Keratinocyte (primary cell): Measurements from ENCODE around the gene CNIH1. TPM values are rescaled to one million over a fixed set of nuclear protein-coding genes. Genes with fewer than 3 reads are reported as not detected.
A peak's percentile ranks its signal among the peaks of the same experiment; 100 is the strongest.

ENCODE experiments used
- DNase-seq: peaks from one replicate; pipeline ENCODE4 v3.0.0-alpha.2; 2011; ENCODE audit warnings: low read depth, missing footprints, low spot score
- FAIRE-seq: peaks from 2 replicates; lab custom pipeline; 2011; peaks lifted over from hg19 to GRCh38; lab: Jason Lieb, UNC
- H2AFZ ChIP-seq: 2 replicates; pipeline ENCODE4 v1.6.0; 2012; ENCODE audit warnings: low read length, control low read depth, inconsistent platforms; ENCODE audit not compliant: control insufficient read depth
- H3K27ac ChIP-seq: 2 replicates; pipeline ENCODE4 v1.5.1; 2011; ENCODE audit warnings: low read length; ENCODE audit not compliant: control insufficient read depth, insufficient read depth
- H3K27me3 ChIP-seq: 3 replicates; pipeline ENCODE4 v1.6.0; 2011; ENCODE audit warnings: low read length; ENCODE audit not compliant: control insufficient read depth, insufficient read depth; ENCODE audit errors: extremely low read depth
- H3K36me3 ChIP-seq, 2 experiments: 2 replicates in 1 of 2; 3 replicates in 1 of 2; pipeline ENCODE4 v1.5.1; 2011; ENCODE audit warnings: low read length in 2 of 2, mild to moderate bottlenecking in 1 of 2; ENCODE audit not compliant: control insufficient read depth in 2 of 2, insufficient read depth in 2 of 2; ENCODE audit errors: extremely low read depth in 1 of 2
- H3K4me1 ChIP-seq: 3 replicates; pipeline ENCODE4 v1.5.1; 2011; ENCODE audit warnings: low read length; ENCODE audit not compliant: control insufficient read depth, insufficient read depth; ENCODE audit errors: extremely low read depth
- H3K4me2 ChIP-seq: 3 replicates; pipeline ENCODE4 v1.6.0; 2011; ENCODE audit warnings: low read depth, low read length; ENCODE audit not compliant: control insufficient read depth, insufficient read depth; ENCODE audit errors: extremely low read depth
- H3K4me3 ChIP-seq, 3 experiments: fragments of 200-600 bp in 1 of 3; sonication (generic) in 1 of 3; 2 replicates in 2 of 3; 3 replicates in 1 of 3; pipeline ENCODE4 v1.5.1; 2011 to 2016; ENCODE audit warnings: low read length in 3 of 3, mild to moderate bottlenecking in 3 of 3, control low read depth in 2 of 3, inconsistent platforms in 1 of 3, low read depth in 1 of 3, mixed read lengths in 1 of 3, mixed run types in 1 of 3, moderate library complexity in 1 of 3; ENCODE audit not compliant: control insufficient read depth in 2 of 3, insufficient read depth in 2 of 3; ENCODE audit errors: extremely low read depth in 1 of 3
- H3K79me2 ChIP-seq: 2 replicates; pipeline ENCODE4 v1.6.0; 2012; ENCODE audit warnings: low read length; ENCODE audit not compliant: control insufficient read depth, insufficient read depth
- H3K9ac ChIP-seq: 3 replicates; pipeline ENCODE4 v1.6.0; 2011; ENCODE audit warnings: low read length; ENCODE audit not compliant: control insufficient read depth, insufficient read depth; ENCODE audit errors: extremely low read depth
- H3K9me1 ChIP-seq: 3 replicates; pipeline ENCODE4 v1.6.0; 2011; ENCODE audit warnings: low read length; ENCODE audit not compliant: control insufficient read depth, insufficient read depth; ENCODE audit errors: extremely low read depth
- H3K9me3 ChIP-seq: 2 replicates; pipeline ENCODE4 v1.5.1; 2012; ENCODE audit warnings: low read depth, low read length; ENCODE audit not compliant: control insufficient read depth
- H4K20me1 ChIP-seq: 3 replicates; pipeline ENCODE4 v1.6.0; 2011; ENCODE audit warnings: low read length; ENCODE audit not compliant: control insufficient read depth, insufficient read depth; ENCODE audit errors: extremely low read depth
- CTCF ChIP-seq, 3 experiments: IDR thresholded peaks in 1 of 3; conservative IDR thresholded peaks in 1 of 3; optimal IDR thresholded peaks in 1 of 3; 2 replicates in 2 of 3; 3 replicates in 1 of 3; pipeline versions ENCODE3 to v1.5.1; 2011; ENCODE audit warnings: low read length in 3 of 3, mild to moderate bottlenecking in 3 of 3, moderate library complexity in 2 of 3, control low read depth in 1 of 3, inconsistent platforms in 1 of 3; ENCODE audit not compliant: insufficient read depth in 2 of 3; ENCODE audit errors: extremely low read depth in 1 of 3
- EZH2 ChIP-seq: IDR thresholded peaks from one replicate; pipeline ENCODE4 v1.6.1; 2012; ENCODE audit warnings: inconsistent platforms, mild to moderate bottlenecking, low read length, moderate library complexity
- dilution Hi-C: fragments of 300-500 bp; cut with MboI; formaldehyde crosslinking; loops from one replicate; pipeline ENCODE4 v1.7.0; 2020; ENCODE audit warnings: low sequenced_read_pairs; ENCODE audit not compliant: extremely low pct_ligation_motif_present
- polyA plus RNA-seq, 5 experiments: library from polyadenylated mRNA; depleted of rRNA in 3 of 5; stranded (reverse) in 3 of 5; stranded (forward) in 1 of 5; unstranded in 1 of 5; fragments of >200 nt; gene quantifications; 1 replicate in 1 of 5; 2 replicates in 3 of 5; 3 replicates in 1 of 5; pipeline versions ENCODE4 v1.2.1 to v1.2.3, GENCODE V29; 2011 to 2012; ENCODE audit warnings: missing spikeins in 2 of 5, low read depth in 1 of 5, low replicate concordance in 1 of 5

CNIH1 gene
- polyA plus RNA-seq, 1 donor (not counting 4 experiments of a cell fraction or from before 2014, with no cell fraction given) = 322 TPM

GRCh38 chr14:54420478-54421142, 20.6 kb downstream of the CNIH1 start:
- no peak for FAIRE-seq
- H3K4me2 ChIP-seq = no peak overlapping the region

GRCh38 chr14:54411371-54411770, 29.8 kb downstream of the CNIH1 start:
- Histone ChIP-seq H4K20me1 (no peaks in the 10 kb centered on the region), H3K27ac (no peak overlapping the region), H3K36me3 (peaks cover 0 to 12% of the 10 kb centered on the region in 2 experiments), H3K27me3 (no peaks in the 10 kb centered on the region), H3K4me1 (no peaks in the 10 kb centered on the region), H3K9me1 (no peaks in the 10 kb centered on the region), H3K9ac (no peak overlapping the region), H3K9me3 (no peaks in the 10 kb centered on the region), H3K4me3 (no peak overlapping the region), H2AFZ (no peak overlapping the region), H3K79me2 (no peaks in the 10 kb centered on the region), H3K4me2 (no peak overlapping the region)
- DNase-seq (no peak), FAIRE-seq (no peak)
- TF ChIP-seq EZH2 (no peak), CTCF (optimal IDR thresholded peaks at IDR 0.05 in 1 of 3, IDR thresholded peaks at IDR 0.05 in 1 of 3, conservative IDR thresholded peaks at IDR 0.05 in 1 of 3; ENCODE audit: extremely low read depth in 1 of 3, insufficient read depth in 2 of 3, low read length in 3 of 3) (no peak)
- dilution Hi-C loops = no loop called here

More at GRCh38 chr14:54420478-54421142, 20.6 kb downstream of the CNIH1 start:
- Histone ChIP-seq H3K4me1 (no peaks in the 10 kb centered on the region), H3K4me3 (no peak overlapping the region), H3K36me3 (no peaks in the 10 kb centered on the region), H3K9me1 (no peaks in the 10 kb centered on the region), H2AFZ (no peak overlapping the region), H3K9ac (no peak overlapping the region), H4K20me1 (no peaks in the 10 kb centered on the region), H3K79me2 (no peaks in the 10 kb centered on the region), H3K27me3 (no peaks in the 10 kb centered on the region), H3K9me3 (no peaks in the 10 kb centered on the region), H3K27ac (no peak overlapping the region)
- dilution Hi-C loops = no loop called here
- DNase-seq = no peak
- no peak for TF ChIP-seq EZH2
- peak; percentile 55 to 63 (median 57) for TF ChIP-seq CTCF (optimal IDR thresholded peaks at IDR 0.05 in 1 of 3, IDR thresholded peaks at IDR 0.05 in 1 of 3, conservative IDR thresholded peaks at IDR 0.05 in 1 of 3; ENCODE audit: extremely low read depth in 1 of 3, insufficient read depth in 2 of 3, low read length in 3 of 3)
